HK-2 (cell line): ENCODE data around the gene PEX16.
A peak's percentile ranks its signal among the peaks of the same experiment; 100 is the strongest.

ENCODE experiments used
- DNase-seq: peaks from one replicate; pipeline ENCODE4 v3.0.0-alpha.2; 2018; ENCODE audit not compliant: unreplicated experiment

Gene PEX16

GRCh38 chr11:45876401-45876800, 41.3 kb downstream of the PEX16 start:
- no peak for DNase-seq

- DNase-seq = peak; percentile 41
These were observed 44.9 kb downstream of the PEX16 start for GRCh38 chr11:45872651-45873356.

- no peak for DNase-seq
These were observed 46.0 kb downstream of the PEX16 start for GRCh38 chr11:45871638-45872037.

GRCh38 chr11:45870706-45871105, 47.0 kb downstream of the PEX16 start:
- DNase-seq = no peak

- DNase-seq = no peak
These were observed 48.1 kb downstream of the PEX16 start for GRCh38 chr11:45869551-45869950.

- no peak for DNase-seq
These were observed 53.6 kb downstream of the PEX16 start for GRCh38 chr11:45864041-45864440.

- no peak for DNase-seq
These were observed 56.7 kb downstream of the PEX16 start for GRCh38 chr11:45860764-45861510.

GRCh38 chr11:45860348-45860747, 57.3 kb downstream of the PEX16 start:
- no peak for DNase-seq
